A549 (cell line): ENCODE data around the gene STRAP. TPM values are rescaled to one million over a fixed set of nuclear protein-coding genes. Genes with fewer than 3 reads are reported as not detected.

Source experiments
- ATAC-seq, 2 experiments: fragments of 200-7000 bp in 1 of 2; fragments of >200 bp in 1 of 2; cut with Nextera tagmentation in 1 of 2; cut with Tn5 transposase in 1 of 2; 3 replicates each; pipeline versions ENCODE4 v1.8.0 to v1.9.1; 2018 to 2020; ENCODE audit warnings: mild to moderate bottlenecking in 1 of 2, moderate library complexity in 1 of 2
- CTCF ChIA-PET: fragments of 300-600 bp; sonication (Branson Sonifier 250); formaldehyde crosslinking; extraction: SDS; loops from one replicate; lab custom pipeline; 2021; ENCODE audit warnings: antibody characterized with exemption, inconsistent platforms; lab: Yijun Ruan, JAX
- POLR2A ChIA-PET: fragments of 350-600 bp; formaldehyde crosslinking; extraction: SDS; loops from one replicate; lab custom pipeline; 2021; ENCODE audit warnings: antibody characterized with exemption, inconsistent platforms; lab: Yijun Ruan, JAX
- DNase-seq, 2 experiments: peaks; one replicate each; pipeline versions ENCODE4 v3.0.0 to v3.0.0-alpha.2; 2011 to 2016; ENCODE audit warnings: low read depth in 1 of 2, low spot score in 1 of 2
- FAIRE-seq: peaks from 2 replicates; lab custom pipeline; 2011; peaks lifted over from hg19 to GRCh38; lab: Jason Lieb, UNC
- H3K27ac ChIP-seq, 2 experiments: fragments of >200 bp; sonication (Bioruptor Twin); formaldehyde crosslinking; 3 replicates each; pipeline ENCODE4 v1.5.1; 2016 to 2017
- H3K4me1 ChIP-seq: fragments of >200 bp; sonication (Bioruptor Twin); formaldehyde crosslinking; 3 replicates; pipeline ENCODE4 v1.6.1; 2016
- H3K4me2 ChIP-seq: fragments of >200 bp; sonication (Bioruptor Twin); formaldehyde crosslinking; 3 replicates; pipeline ENCODE4 v1.6.1; 2016
- H3K4me3 ChIP-seq: fragments of >200 bp; sonication (Bioruptor Twin); formaldehyde crosslinking; 3 replicates; pipeline ENCODE4 v1.5.1; 2016
- H3K9me3 ChIP-seq: fragments of >200 bp; sonication (Bioruptor Twin); formaldehyde crosslinking; 3 replicates; pipeline ENCODE4 v1.6.1; 2016
- BHLHE40 ChIP-seq: IDR thresholded peaks from 2 replicates; pipeline ENCODE4 v1.6.1; 2012; ENCODE audit warnings: low read depth, low read length, inconsistent platforms
- CHD2 ChIP-seq: fragments of 150-350 bp; IDR thresholded peaks from 2 replicates; pipeline ENCODE4 v1.6.1; 2014; ENCODE audit warnings: low read length; ENCODE audit not compliant: partially characterized antibody
- EHF ChIP-seq: fragments of 250-450 bp; sonication (Bioruptor Pico); IDR thresholded peaks from 2 replicates; pipeline ENCODE4 v1.5.0; 2020; ENCODE audit warnings: mild to moderate bottlenecking
- ESRRA ChIP-seq: fragments of 150-350 bp; IDR thresholded peaks from 2 replicates; pipeline ENCODE4 v1.6.1; 2014; ENCODE audit warnings: mild to moderate bottlenecking, low read length, borderline replicate concordance
- FOSB ChIP-seq: fragments of 250-450 bp; sonication (Bioruptor Pico); IDR thresholded peaks from 2 replicates; pipeline ENCODE4 v1.5.0; 2020; ENCODE audit warnings: mild to moderate bottlenecking, moderate library complexity
- HDAC2 ChIP-seq: fragments of 200-600 bp; sonication (generic); IDR thresholded peaks from 2 replicates; pipeline ENCODE4 v1.6.1; 2016
- JUN ChIP-seq, 2 experiments: fragments of >200 bp; sonication (Bioruptor Twin); formaldehyde crosslinking; IDR thresholded peaks; 2 replicates in 1 of 2; 3 replicates in 1 of 2; pipeline ENCODE4 v1.6.1; 2016 to 2017
- KDM1A ChIP-seq: fragments of 200-600 bp; sonication (generic); IDR thresholded peaks from 2 replicates; pipeline ENCODE4 v1.6.1; 2016; ENCODE audit warnings: low read depth, mild to moderate bottlenecking
- KDM5A ChIP-seq: fragments of 200-600 bp; sonication (generic); IDR thresholded peaks from 2 replicates; pipeline ENCODE4 v1.6.1; 2016; ENCODE audit warnings: antibody characterized with exemption, mild to moderate bottlenecking
- MAFK ChIP-seq: fragments of 450-650 bp; IDR thresholded peaks from 2 replicates; pipeline ENCODE4 v1.6.1; 2014; ENCODE audit not compliant: partially characterized antibody
- MYC ChIP-seq: IDR thresholded peaks from 2 replicates; pipeline ENCODE4 v1.6.1; 2012; ENCODE audit warnings: mild to moderate bottlenecking, inconsistent platforms, low read length, improper control_type of control experiment, borderline replicate concordance
- NR3C1 ChIP-seq: fragments of >200 bp; sonication (Bioruptor Twin); formaldehyde crosslinking; IDR thresholded peaks from 3 replicates; pipeline ENCODE4 v1.6.1; 2017
- TFCP2L1 ChIP-seq: fragments of 250-450 bp; sonication (Bioruptor Pico); IDR thresholded peaks from 2 replicates; pipeline ENCODE4 v1.5.0; 2021; ENCODE audit warnings: mild to moderate bottlenecking
- ZFP36 ChIP-seq: fragments of 450-650 bp; IDR thresholded peaks from 2 replicates; pipeline ENCODE4 v1.6.1; 2014; ENCODE audit warnings: borderline replicate concordance; ENCODE audit not compliant: partially characterized antibody
- WGBS: methylation state at CpG from one replicate; pipeline ENCODE4 v1.1.6; 2017; ENCODE audit errors: missing lambda C conversion rate; 5-methylcytosine and 5-hydroxymethylcytosine counted together
- polyA plus RNA-seq, 4 experiments: library from polyadenylated mRNA; depleted of rRNA in 3 of 4; stranded (reverse); fragments of >200 nt; fragmentation: RNase III in 1 of 4; extraction: RNeasy Plus Mini Kit Qiagen cat#74134 plus additional on column Dnase treatment in 1 of 4; gene quantifications; 2 replicates in 3 of 4; 3 replicates in 1 of 4; pipeline ENCODE4 v1.2.3, GENCODE V29; 2011 to 2017
- TF ChIP-seq, protein P1 (sequence below): fragments of >200 bp; sonication (Bioruptor Twin); formaldehyde crosslinking; IDR thresholded peaks from 3 replicates; pipeline ENCODE4 v1.6.1; 2016
- TF ChIP-seq, protein P2 (sequence below): fragments of >200 bp; sonication (Bioruptor Twin); formaldehyde crosslinking; IDR thresholded peaks from 3 replicates; pipeline ENCODE4 v1.5.1; 2016
- TF ChIP-seq, protein P3 (sequence below): IDR thresholded peaks from 2 replicates; pipeline ENCODE4 v1.6.1; 2012
- TF ChIP-seq, protein P4 (sequence below): fragments of 200-600 bp; sonication (generic); IDR thresholded peaks from 2 replicates; pipeline ENCODE4 v1.6.1; 2016; ENCODE audit warnings: antibody characterized with exemption, mild to moderate bottlenecking, moderate library complexity

The STRAP gene
- polyA plus RNA-seq, 2 of the 4 experiments (the other 2 are of a cell fraction): 201 to 300 TPM

- FAIRE-seq: no peak
- no peak for TF ChIP-seq NR3C1
- no peak for TF ChIP-seq HDAC2
- no peak for TF ChIP-seq ZFP36
- no peak for TF ChIP-seq MYC
- no peak for TF ChIP-seq MAFK
- TF ChIP-seq, protein P1, sequence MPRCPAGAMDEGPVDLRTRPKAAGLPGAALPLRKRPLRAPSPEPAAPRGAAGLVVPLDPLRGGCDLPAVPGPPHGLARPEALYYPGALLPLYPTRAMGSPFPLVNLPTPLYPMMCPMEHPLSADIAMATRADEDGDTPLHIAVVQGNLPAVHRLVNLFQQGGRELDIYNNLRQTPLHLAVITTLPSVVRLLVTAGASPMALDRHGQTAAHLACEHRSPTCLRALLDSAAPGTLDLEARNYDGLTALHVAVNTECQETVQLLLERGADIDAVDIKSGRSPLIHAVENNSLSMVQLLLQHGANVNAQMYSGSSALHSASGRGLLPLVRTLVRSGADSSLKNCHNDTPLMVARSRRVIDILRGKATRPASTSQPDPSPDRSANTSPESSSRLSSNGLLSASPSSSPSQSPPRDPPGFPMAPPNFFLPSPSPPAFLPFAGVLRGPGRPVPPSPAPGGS: no peak
- TF ChIP-seq ESRRA: no peak
- TF ChIP-seq KDM5A: no peak
- TF ChIP-seq TFCP2L1 (CRISPR knock-in tag): no peak
- no peak for TF ChIP-seq JUN (IDR thresholded peaks at IDR 0.05)
- TF ChIP-seq, protein P2, sequence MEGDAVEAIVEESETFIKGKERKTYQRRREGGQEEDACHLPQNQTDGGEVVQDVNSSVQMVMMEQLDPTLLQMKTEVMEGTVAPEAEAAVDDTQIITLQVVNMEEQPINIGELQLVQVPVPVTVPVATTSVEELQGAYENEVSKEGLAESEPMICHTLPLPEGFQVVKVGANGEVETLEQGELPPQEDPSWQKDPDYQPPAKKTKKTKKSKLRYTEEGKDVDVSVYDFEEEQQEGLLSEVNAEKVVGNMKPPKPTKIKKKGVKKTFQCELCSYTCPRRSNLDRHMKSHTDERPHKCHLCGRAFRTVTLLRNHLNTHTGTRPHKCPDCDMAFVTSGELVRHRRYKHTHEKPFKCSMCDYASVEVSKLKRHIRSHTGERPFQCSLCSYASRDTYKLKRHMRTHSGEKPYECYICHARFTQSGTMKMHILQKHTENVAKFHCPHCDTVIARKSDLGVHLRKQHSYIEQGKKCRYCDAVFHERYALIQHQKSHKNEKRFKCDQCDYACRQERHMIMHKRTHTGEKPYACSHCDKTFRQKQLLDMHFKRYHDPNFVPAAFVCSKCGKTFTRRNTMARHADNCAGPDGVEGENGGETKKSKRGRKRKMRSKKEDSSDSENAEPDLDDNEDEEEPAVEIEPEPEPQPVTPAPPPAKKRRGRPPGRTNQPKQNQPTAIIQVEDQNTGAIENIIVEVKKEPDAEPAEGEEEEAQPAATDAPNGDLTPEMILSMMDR: no peak
- no peak for TF ChIP-seq FOSB (CRISPR knock-in tag)
- TF ChIP-seq, all 56 proteins: peak for 0
- Histone ChIP-seq H3K9me3 (no peaks in the 10 kb centered on the region), H3K4me2 (no peak overlapping the region), H3K4me1 (no peaks in the 10 kb centered on the region), H3K27ac (no peak overlapping the region), H3K4me3 (no peak overlapping the region)
- 93% methylated on average over 1 of the region's 1 CpG for WGBS
- CTCF ChIA-PET: interaction anchor here (0.6 to 2.8 kb wide), 2 partner anchors 14 to 1977 kb away, joined by 6 to 17 read pairs; partner anchors contain the start of gene DERA
- POLR2A ChIA-PET: interaction anchor here (2.8 kb wide), 1 partner anchor 14 kb away, joined by 13 read pairs; the partner anchor contains the start of gene DERA
- DNase-seq: no peak
- ATAC-seq: no peak
Observed at GRCh38 chr12:15896867-15897266, 14.7 kb downstream of the STRAP start.

DNA sequence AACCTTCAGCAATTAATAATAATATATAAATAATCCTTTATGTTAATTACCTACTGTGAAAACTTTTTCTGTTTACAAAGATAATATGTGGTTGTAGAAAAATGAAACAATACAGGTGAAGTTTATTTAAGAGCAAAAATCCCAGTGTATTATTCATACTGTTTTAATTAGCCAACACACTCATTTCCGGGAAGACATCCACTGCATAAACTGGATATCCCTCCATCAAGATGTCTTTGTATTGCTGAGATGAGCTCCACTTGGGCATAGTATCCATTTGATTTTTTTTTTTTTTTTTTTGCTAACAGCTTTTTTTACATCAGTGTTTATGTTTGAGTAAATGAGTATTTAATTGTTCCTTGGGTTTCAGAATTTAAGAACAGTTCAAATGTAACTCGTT, 15.2 kb downstream of the STRAP start:
- ATAC-seq (no peak), DNase-seq (no peak), FAIRE-seq (no peak)
- no peak overlapping the region for H3K4me3 ChIP-seq
- 88% methylated on average over 2 of the region's 2 CpGs for WGBS
- no peaks in the 10 kb centered on the region for H3K4me1 ChIP-seq
- no peak overlapping the region for H3K4me2 ChIP-seq
- TF ChIP-seq EHF (CRISPR knock-in tag) (no peak), CHD2 (no peak), BHLHE40 (no peak), KDM1A (no peak), HDAC2 (no peak), KDM5A (no peak)
- TF ChIP-seq, protein P3, sequence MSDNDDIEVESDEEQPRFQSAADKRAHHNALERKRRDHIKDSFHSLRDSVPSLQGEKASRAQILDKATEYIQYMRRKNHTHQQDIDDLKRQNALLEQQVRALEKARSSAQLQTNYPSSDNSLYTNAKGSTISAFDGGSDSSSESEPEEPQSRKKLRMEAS: no peak
- TF ChIP-seq, protein P4, sequence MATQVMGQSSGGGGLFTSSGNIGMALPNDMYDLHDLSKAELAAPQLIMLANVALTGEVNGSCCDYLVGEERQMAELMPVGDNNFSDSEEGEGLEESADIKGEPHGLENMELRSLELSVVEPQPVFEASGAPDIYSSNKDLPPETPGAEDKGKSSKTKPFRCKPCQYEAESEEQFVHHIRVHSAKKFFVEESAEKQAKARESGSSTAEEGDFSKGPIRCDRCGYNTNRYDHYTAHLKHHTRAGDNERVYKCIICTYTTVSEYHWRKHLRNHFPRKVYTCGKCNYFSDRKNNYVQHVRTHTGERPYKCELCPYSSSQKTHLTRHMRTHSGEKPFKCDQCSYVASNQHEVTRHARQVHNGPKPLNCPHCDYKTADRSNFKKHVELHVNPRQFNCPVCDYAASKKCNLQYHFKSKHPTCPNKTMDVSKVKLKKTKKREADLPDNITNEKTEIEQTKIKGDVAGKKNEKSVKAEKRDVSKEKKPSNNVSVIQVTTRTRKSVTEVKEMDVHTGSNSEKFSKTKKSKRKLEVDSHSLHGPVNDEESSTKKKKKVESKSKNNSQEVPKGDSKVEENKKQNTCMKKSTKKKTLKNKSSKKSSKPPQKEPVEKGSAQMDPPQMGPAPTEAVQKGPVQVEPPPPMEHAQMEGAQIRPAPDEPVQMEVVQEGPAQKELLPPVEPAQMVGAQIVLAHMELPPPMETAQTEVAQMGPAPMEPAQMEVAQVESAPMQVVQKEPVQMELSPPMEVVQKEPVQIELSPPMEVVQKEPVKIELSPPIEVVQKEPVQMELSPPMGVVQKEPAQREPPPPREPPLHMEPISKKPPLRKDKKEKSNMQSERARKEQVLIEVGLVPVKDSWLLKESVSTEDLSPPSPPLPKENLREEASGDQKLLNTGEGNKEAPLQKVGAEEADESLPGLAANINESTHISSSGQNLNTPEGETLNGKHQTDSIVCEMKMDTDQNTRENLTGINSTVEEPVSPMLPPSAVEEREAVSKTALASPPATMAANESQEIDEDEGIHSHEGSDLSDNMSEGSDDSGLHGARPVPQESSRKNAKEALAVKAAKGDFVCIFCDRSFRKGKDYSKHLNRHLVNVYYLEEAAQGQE: no peak
- CTCF ChIA-PET: interaction anchor here (0.6 to 2.8 kb wide), 2 partner anchors 13 to 1977 kb away, joined by 6 to 17 read pairs; partner anchors contain the start of gene DERA
- no peak overlapping the region for H3K27ac ChIP-seq
- POLR2A ChIA-PET: interaction anchor here (2.8 kb wide), 1 partner anchor 13 kb away, joined by 13 read pairs; the partner anchor contains the start of gene DERA
- no peaks in the 10 kb centered on the region for H3K9me3 ChIP-seq
